Choroid plexus epithelial cell (primary cell): ENCODE results near the gene GPX3.
A peak's percentile ranks its signal among the peaks of the same experiment; 100 is the strongest.

Experiments
- DNase-seq: peaks from one replicate; pipeline ENCODE4 v3.0.0-alpha.2; 2010; ENCODE audit warnings: low read depth
- H3K4me3 ChIP-seq: 2 replicates; pipeline ENCODE4 v1.5.1; 2011; ENCODE audit warnings: low read depth, mild to moderate bottlenecking, control low read depth, low read length, moderate library complexity
- CTCF ChIP-seq: conservative IDR thresholded peaks from 2 replicates; pipeline ENCODE4 v1.5.1; 2011; ENCODE audit warnings: low read depth, mild to moderate bottlenecking, control low read depth, inconsistent platforms, low read length, moderate library complexity

Gene GPX3

GRCh38 chr5:151063142-151063989, 43.0 kb downstream of the GPX3 start:
- TF ChIP-seq CTCF, result no peak
- peak; percentile 89 for DNase-seq
- no peak overlapping the region for H3K4me3 ChIP-seq

- no peak overlapping the region for H3K4me3 ChIP-seq
- TF ChIP-seq CTCF, result no peak
- DNase-seq, result no peak
Observed at GRCh38 chr5:151064916-151065499, 44.6 kb downstream of the GPX3 start.

- no peak for TF ChIP-seq CTCF
- H3K4me3 ChIP-seq, result no peak overlapping the region
- no peak for DNase-seq
Observed at GRCh38 chr5:151065609-151066008, 45.2 kb downstream of the GPX3 start.

GRCh38 chr5:151066920-151067319, 46.5 kb downstream of the GPX3 start:
- DNase-seq, result no peak
- no peak for TF ChIP-seq CTCF
- H3K4me3 ChIP-seq, result no peak overlapping the region

- no peak for TF ChIP-seq CTCF
- H3K4me3 ChIP-seq, result no peak overlapping the region
- DNase-seq, result no peak
Observed at GRCh38 chr5:151067632-151068432, 47.4 kb downstream of the GPX3 start.

GRCh38 chr5:151068433-151069197, 48.2 kb downstream of the GPX3 start:
- DNase-seq, result no peak
- H3K4me3 ChIP-seq, result no peak overlapping the region
- no peak for TF ChIP-seq CTCF
